ENCODE results near the gene COL6A2. TPM values are rescaled to one million over a fixed set of nuclear protein-coding genes. Genes with fewer than 3 reads are reported as not detected.

Gene COL6A2
- total RNA-seq, 1 experiment from 2014 or later: 129 TPM

GRCh38 chr21:46078322-46078977 is 19.5 kb upstream of the COL6A2 start:
- no peak overlapping the region for H2AK5ac ChIP-seq (ENCODE audit: insufficient read length, low read length)
- H2BK12ac ChIP-seq (ENCODE audit: insufficient read length, low read depth, low read length): no peak overlapping the region
- no peak for TF ChIP-seq CTCF (conservative IDR thresholded peaks at IDR 0.05)
- Mint-ChIP-seq H3K27ac (peak overlapping the region in 1 of 3 experiments; percentile 49; a peak in 2 of 7 replicates), H3K27me3 (ENCODE audit: low read depth) (peaks cover 10% of the 10 kb centered on the region), H3K36me3 (ENCODE audit: insufficient read depth in 1 of 3, low read depth in 3 of 3) (no peaks in the 10 kb centered on the region; a peak in 1 of 7 replicates), H3K9me3 (no peaks in the 10 kb centered on the region; a peak in 2 of 5 replicates), H3K4me3 (no peak overlapping the region), H3K4me1 (no peaks in the 10 kb centered on the region)
- H3K79me1 ChIP-seq (ENCODE audit: insufficient read depth, low read depth, low read length, poor library complexity, severe bottlenecking): no peaks in the 10 kb centered on the region
- H3K4ac ChIP-seq (ENCODE audit: low read depth, low read length): no peak overlapping the region
- H3K23me2 ChIP-seq (ENCODE audit: insufficient read length, low read depth, low read length, poor library complexity, severe bottlenecking): no peaks in the 10 kb centered on the region
- no peak overlapping the region for H3K56ac ChIP-seq (ENCODE audit: insufficient read length, low read depth, low read length)
- H2BK5ac ChIP-seq (ENCODE audit: insufficient read length, low read length): no peak overlapping the region
- H2BK15ac ChIP-seq (ENCODE audit: low read depth, low read length): no peak overlapping the region
- no peaks in the 10 kb centered on the region for H3K9me3 ChIP-seq (ENCODE audit: control insufficient read depth, low read depth, low read length)
- H4K5ac ChIP-seq (ENCODE audit: insufficient read length, low read depth, low read length): no peak overlapping the region
- H2BK20ac ChIP-seq (ENCODE audit: low read depth, low read length, poor library complexity, severe bottlenecking): no peak overlapping the region
- H3K4me2 ChIP-seq (ENCODE audit: insufficient read depth, insufficient read length, low read length): no peak overlapping the region
- H3K18ac ChIP-seq (ENCODE audit: insufficient read length, low read depth, low read length): no peak overlapping the region
- H2AFZ ChIP-seq (ENCODE audit: low read length): no peak overlapping the region
- no peaks in the 10 kb centered on the region for H3K4me1 ChIP-seq (ENCODE audit: insufficient read depth, low read length)
- no peaks in the 10 kb centered on the region for H3K79me2 ChIP-seq (ENCODE audit: insufficient read depth, low read length)
- H4K20me1 ChIP-seq (ENCODE audit: control insufficient read depth, insufficient read depth, insufficient read length): no peaks in the 10 kb centered on the region
- DNase-seq: peak; percentile 26
- H4K8ac ChIP-seq (replicated peaks; ENCODE audit: insufficient read length, low read depth, low read length): no peak overlapping the region
- H3K23ac ChIP-seq (ENCODE audit: insufficient read length, low read depth, low read length): no peak overlapping the region
- no peak overlapping the region for H4K91ac ChIP-seq (ENCODE audit: insufficient read length, low read depth, low read length)
- H3K27ac ChIP-seq (ENCODE audit: insufficient read length, low read depth, low read length): no peak overlapping the region
- H3K27me3 ChIP-seq (ENCODE audit: insufficient read depth, low read length): no peaks in the 10 kb centered on the region
- WGBS (ENCODE audit: extremely low coverage, insufficient read length, low lambda C conversion rate): no CpG with 5 or more reads among the region's 23 CpGs
- H3K14ac ChIP-seq (ENCODE audit: insufficient read depth, low read length): no peak overlapping the region
- H2BK120ac ChIP-seq (ENCODE audit: low read depth, low read length, poor library complexity, severe bottlenecking): no peak overlapping the region
- H3K9ac ChIP-seq (ENCODE audit: extremely low read depth, insufficient read length, low read length): no peak overlapping the region
- no peak overlapping the region for H3T11ph ChIP-seq (ENCODE audit: low read length)

Data from H9 (cell line).